Measurements from ENCODE around the gene PRKAR2B.

The PRKAR2B gene

DNA sequence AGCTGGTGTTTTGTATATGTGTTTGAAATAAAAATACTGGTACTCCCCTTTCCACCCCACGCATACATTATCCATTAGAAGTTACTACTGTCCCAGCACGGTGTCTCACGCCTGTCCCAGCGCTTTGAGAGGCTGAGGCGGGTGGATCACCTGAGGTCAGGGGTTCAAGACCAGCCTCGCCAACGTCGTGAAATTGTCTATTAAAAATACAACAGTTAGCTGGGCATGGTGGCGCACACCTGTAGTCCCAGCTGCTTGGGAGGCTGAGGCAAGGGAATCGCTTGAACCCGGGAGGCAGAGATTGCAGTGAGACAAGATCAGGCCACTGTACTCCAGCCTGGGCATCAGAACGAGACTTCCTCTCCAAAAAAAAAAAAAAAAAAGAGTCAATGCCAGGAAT lies 127.0 kb downstream of the PRKAR2B start:
- in situ Hi-C loops (cut with HindIII; ENCODE audit: low pct_ligation_motif_present, low sequenced_read_pairs): no loop called here
- Histone ChIP-seq H3K4me3 (ENCODE audit: low read depth, low read length) (no peak overlapping the region), H3K36me3 (replicated peaks) (no peaks in the 10 kb centered on the region), H3K27me3 (replicated peaks) (no peaks in the 10 kb centered on the region), H3K27ac (no peak overlapping the region)
- TF ChIP-seq, protein P1, sequence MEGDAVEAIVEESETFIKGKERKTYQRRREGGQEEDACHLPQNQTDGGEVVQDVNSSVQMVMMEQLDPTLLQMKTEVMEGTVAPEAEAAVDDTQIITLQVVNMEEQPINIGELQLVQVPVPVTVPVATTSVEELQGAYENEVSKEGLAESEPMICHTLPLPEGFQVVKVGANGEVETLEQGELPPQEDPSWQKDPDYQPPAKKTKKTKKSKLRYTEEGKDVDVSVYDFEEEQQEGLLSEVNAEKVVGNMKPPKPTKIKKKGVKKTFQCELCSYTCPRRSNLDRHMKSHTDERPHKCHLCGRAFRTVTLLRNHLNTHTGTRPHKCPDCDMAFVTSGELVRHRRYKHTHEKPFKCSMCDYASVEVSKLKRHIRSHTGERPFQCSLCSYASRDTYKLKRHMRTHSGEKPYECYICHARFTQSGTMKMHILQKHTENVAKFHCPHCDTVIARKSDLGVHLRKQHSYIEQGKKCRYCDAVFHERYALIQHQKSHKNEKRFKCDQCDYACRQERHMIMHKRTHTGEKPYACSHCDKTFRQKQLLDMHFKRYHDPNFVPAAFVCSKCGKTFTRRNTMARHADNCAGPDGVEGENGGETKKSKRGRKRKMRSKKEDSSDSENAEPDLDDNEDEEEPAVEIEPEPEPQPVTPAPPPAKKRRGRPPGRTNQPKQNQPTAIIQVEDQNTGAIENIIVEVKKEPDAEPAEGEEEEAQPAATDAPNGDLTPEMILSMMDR (IDR thresholded peaks at IDR 0.05; ENCODE audit: low read depth, low read length, missing control alignments): no peak
- DNase-seq: no peak

DNA sequence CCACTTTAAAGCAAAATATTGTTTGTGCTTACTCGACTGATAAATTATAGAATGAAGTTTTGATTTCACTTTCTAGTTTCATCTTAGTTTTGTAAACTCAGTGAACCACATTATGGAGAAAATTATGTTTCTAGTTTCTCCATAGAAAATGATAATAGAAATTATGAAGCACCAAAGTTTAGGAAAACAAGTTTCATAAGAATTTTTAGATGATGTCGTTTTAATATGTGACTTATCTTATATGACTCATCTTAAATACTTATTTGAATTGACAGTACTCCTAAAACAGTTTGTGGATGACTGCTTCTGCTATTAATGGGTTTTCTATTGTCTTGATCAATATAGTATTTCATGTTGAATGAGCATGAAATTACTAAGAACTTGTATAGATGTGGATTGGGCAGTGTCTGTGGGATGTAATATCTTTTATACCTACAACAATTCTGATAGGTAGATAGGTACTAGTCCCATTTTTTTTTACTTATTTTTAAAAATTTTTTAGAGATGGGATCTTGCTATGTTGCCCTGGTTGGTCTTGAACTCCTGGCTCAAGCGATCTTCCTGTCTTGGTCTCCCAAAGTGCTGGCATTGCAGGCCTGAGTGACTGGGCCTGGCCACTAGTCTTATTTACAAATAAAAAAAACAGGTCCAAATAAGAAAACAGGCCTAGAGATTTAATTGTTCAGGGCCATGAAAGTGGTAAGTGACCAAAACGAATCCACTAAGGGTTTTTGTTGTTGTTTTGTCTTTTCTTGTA lies 127.9 kb downstream of the PRKAR2B start:
- in situ Hi-C loops (cut with HindIII; ENCODE audit: low pct_ligation_motif_present, low sequenced_read_pairs): no loop called here
- TF ChIP-seq, protein P1 (IDR thresholded peaks at IDR 0.05; ENCODE audit: low read depth, low read length, missing control alignments): no peak
- DNase-seq: no peak
- H3K4me3 ChIP-seq (ENCODE audit: low read depth, low read length): no peak overlapping the region
- H3K27me3 ChIP-seq (replicated peaks): no peaks in the 10 kb centered on the region
- no peak overlapping the region for H3K27ac ChIP-seq
- H3K36me3 ChIP-seq (replicated peaks): no peaks in the 10 kb centered on the region

DNA sequence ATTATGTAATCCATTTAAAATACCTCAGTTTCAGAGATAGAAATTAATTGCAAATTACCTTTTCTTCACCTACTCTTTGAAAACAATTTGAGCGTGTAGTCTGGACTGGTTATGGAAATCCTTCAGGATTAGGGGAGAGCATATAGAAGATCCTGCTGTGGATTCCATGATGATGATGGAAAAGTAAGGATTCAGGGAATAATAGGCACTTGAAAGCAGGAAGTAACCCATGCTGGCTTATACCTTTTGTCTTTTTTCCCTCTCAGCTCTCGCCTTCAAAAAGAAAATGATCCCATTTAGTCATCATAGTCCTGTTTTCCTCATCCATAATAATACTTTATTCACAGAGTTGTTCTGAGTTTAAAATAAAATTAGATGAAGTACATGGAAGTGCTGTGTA lies 128.7 kb downstream of the PRKAR2B start:
- DNase-seq: no peak
- in situ Hi-C loops (cut with HindIII; ENCODE audit: low pct_ligation_motif_present, low sequenced_read_pairs): no loop called here
- no peaks in the 10 kb centered on the region for H3K36me3 ChIP-seq (replicated peaks)
- H3K4me3 ChIP-seq (ENCODE audit: low read depth, low read length): no peak overlapping the region
- TF ChIP-seq, protein P1 (IDR thresholded peaks at IDR 0.05; ENCODE audit: low read depth, low read length, missing control alignments): no peak
- no peaks in the 10 kb centered on the region for H3K27me3 ChIP-seq (replicated peaks)
- H3K27ac ChIP-seq: no peak overlapping the region

DNA sequence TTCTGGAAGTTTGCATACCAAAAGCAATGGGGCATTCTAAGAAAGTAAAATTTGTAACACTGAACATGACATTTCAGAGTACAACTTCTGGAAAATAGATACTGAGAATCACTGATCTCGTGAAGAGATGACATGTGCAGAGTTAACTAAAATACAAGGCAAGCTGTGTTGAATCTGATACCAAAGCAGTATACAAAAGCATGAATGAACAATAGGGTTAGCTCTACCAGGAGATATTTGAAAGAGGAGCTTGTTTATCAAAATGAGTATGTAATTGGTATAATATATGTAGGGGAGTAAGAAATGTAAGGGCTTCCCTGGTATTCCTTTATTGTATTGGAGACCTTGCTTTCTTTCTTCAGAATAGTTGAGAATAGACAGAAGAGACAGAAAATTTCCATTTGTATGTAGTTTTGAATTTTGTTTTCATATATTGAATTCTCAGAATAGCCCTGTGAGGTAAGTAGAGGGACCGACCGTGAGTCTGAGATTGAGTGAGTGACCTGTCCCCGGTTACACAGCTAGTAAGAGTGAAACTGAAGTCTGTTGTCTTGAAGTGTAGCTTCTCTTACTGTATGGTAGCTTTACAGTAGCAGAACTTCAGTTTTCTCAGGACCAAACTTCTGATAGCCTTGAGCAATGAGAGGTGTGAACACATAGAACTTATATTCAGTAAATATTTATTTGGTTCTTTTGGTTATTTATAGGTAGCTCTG lies 129.3 kb downstream of the PRKAR2B start:
- no peak for DNase-seq
- Histone ChIP-seq H3K36me3 (replicated peaks) (no peaks in the 10 kb centered on the region), H3K27me3 (replicated peaks) (no peaks in the 10 kb centered on the region), H3K27ac (no peak overlapping the region), H3K4me3 (ENCODE audit: low read depth, low read length) (no peak overlapping the region)
- TF ChIP-seq, protein P1 (IDR thresholded peaks at IDR 0.05; ENCODE audit: low read depth, low read length, missing control alignments): no peak
- in situ Hi-C loops (cut with HindIII; ENCODE audit: low pct_ligation_motif_present, low sequenced_read_pairs): no loop called here

DNA sequence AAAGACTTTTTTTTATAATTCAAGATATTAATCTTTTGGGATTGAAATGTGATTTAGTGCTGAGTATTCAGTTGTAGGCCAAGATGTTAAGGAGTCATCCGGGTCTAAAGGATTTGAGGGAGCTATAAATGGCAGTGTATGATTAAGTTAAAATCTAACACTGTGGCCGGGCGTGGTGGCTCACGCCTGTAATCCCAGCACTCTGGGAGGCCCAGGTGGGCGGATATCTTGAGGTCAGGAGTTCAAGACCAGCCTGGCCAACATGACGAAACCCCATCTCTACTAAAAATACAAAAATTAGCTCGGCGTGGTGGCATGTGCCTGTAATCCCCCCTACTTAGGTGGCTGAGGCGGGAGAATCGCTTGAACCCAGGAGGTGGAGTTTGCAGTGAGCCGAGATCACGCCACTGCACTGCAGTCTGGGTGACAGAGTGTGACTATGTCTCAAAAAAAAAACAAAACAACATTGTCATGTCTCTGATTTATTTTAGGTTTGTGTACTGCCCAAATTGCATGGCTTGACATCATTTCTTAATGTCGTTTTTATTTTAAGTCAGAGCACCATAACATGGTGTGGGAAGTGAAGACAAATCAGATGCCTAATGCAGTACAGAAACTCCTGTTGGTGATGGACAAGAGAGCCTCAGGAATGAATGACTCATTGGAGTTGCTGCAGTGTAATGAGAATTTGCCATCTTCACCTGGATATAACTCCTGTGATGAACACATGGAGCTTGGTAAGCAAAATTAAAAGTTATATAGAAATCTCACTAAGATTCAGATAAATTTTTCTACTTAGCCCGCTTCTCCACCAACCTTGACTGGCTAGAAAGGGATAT lies 135.0 kb downstream of the PRKAR2B start:
- H3K4me3 ChIP-seq (ENCODE audit: low read depth, low read length): no peak overlapping the region
- DNase-seq: peak; percentile 21
- peaks cover 21% of the 10 kb centered on the region for H3K36me3 ChIP-seq (replicated peaks)
- H3K27ac ChIP-seq: no peak overlapping the region
- in situ Hi-C loops (cut with HindIII; ENCODE audit: low pct_ligation_motif_present, low sequenced_read_pairs): no loop called here
- TF ChIP-seq, protein P1 (IDR thresholded peaks at IDR 0.05; ENCODE audit: low read depth, low read length, missing control alignments): no peak
- H3K27me3 ChIP-seq (replicated peaks): no peaks in the 10 kb centered on the region
